Smooth muscle cell of the umbilical artery (primary cell): ENCODE measurements around the gene EMC10. TPM values are rescaled to one million over a fixed set of nuclear protein-coding genes. Genes with fewer than 3 reads are reported as not detected.

Experiments used
- total RNA-seq: library from RNA; depleted of rRNA; stranded (reverse); fragments of >200 nt; gene quantifications from 2 replicates; pipeline ENCODE4 v1.2.3, GENCODE V29; 2014

The EMC10 gene
- 76.0 and 78.1 TPM in 2 replicates for total RNA-seq

DNA sequence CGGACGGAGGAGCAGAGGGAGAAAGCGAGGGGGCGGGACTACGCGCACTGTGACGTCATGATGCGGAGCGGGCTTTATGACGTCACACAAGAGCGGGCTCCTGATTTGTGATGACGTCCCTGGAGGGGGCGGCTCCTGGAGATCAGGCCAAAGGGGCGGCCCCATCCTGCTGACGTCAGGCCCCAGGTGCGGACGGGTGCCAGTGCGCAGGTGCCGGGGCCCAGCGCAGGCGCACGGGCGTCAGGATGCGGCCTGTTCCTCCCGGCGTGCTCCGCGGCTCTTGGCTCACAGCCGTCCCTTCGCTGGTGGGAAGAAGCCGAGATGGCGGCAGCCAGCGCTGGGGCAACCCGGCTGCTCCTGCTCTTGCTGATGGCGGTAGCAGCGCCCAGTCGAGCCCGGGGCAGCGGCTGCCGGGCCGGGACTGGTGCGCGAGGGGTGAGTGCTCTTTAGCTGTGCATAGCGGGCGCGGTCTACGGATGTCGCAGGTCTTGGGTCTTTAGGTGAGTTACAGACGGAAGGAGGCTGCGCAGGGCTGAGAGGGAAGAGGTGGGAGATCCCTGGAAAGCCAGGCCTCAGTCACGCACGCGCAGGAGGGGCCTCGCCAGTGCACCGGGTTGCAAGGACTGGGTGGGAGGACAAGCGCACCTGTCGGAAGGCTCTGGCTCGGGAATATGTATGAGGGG, at the start of gene EMC10, which contains the start of gene GARIN5A:
Gene EMC10, plus strand, starts transcription at position 284 of the 683 bp plus-strand sequence. Its CDS starts 38 bp downstream, at position 322.
Gene GARIN5A, minus strand, starts transcription at position 625 of the 683 bp plus-strand sequence. Its CDS starts 460 bp downstream, at position 165.

DNA sequence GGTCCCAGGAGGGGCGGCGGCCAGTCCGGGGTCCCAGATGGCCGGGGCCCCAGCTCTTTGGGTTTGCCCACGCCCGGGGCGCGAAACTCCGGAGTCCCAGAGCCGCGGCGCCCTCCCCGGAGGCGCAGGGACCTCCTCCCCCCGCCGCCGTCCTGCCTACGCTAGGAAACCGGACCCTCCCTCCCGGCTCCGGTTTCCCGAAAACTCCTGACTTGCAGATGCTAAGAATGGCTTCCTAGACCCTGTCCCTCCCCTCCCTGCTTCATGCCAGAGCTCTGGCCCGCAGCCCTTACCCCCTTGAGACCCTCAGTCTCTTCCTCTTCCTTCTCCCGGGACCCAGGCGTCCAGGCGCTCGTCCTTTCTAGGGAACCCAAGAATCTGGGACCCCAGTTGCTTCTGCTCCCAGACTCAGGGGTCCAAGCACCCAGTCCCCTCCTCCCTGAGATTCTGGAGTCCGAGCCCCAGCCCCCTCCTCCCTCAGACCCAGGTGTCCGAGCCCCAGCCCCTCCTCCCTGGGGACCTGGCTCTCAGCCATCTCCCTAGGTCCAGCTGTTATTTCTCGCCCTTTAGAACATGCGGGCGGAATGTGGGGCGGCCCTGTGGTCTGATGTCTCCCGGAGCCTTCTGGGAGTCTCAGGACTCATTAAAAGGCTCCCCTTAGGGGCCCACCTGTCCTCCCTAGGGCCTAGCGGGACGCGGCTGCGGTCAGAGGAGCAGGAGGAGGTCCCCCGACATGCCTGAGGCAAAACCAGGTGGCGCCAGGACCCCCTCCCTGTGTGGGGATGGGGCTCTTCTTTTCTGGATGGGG, 43.9 kb upstream of the EMC10 start, which contains the start of gene MYBPC2:
Gene MYBPC2, plus strand, starts transcription at position 672 of the 808 bp plus-strand sequence. Its CDS starts 62 bp downstream, at position 734.

DNA sequence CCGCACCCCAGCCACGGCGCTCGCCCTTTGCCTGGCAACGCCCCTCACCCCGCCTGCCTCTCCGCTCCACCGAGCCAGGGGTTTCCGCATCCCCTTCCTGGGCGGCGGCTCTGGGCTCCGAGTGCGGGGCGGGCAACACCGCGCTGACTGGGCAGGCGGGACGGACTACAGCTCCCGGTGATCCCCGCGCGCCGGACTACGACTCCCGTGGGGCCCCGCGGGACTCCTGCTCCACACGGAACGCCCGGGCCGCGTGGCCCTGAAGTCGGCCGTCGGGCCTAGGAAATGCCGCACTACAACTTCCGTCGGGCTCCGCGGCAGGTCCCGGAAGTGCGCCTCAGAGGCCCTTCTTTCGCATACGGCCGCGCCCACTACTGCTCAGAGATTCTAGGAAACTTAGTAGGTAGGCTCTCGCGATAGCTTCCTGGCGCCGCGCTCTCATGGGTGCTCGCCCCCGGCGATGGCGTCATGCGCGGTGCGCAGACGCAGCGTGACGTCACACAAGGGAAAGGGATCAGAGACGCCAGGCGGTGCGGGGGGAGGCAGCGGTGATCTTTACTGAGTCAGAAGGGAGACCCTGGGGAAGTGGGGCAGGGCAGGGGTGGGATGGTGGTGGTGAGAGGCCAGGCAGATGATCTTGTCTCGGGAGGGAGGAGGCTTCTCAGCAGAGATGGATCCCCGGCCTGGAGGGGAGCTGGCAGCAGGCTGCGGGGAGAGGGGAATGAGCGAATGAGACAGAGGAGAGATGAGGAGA, 34.9 kb downstream of the EMC10 start, which contains the start of gene JOSD2:
Gene JOSD2, minus strand, starts transcription at position 123 of the 754 bp plus-strand sequence. CDS start 760 bp downstream, outside the sequence.

DNA sequence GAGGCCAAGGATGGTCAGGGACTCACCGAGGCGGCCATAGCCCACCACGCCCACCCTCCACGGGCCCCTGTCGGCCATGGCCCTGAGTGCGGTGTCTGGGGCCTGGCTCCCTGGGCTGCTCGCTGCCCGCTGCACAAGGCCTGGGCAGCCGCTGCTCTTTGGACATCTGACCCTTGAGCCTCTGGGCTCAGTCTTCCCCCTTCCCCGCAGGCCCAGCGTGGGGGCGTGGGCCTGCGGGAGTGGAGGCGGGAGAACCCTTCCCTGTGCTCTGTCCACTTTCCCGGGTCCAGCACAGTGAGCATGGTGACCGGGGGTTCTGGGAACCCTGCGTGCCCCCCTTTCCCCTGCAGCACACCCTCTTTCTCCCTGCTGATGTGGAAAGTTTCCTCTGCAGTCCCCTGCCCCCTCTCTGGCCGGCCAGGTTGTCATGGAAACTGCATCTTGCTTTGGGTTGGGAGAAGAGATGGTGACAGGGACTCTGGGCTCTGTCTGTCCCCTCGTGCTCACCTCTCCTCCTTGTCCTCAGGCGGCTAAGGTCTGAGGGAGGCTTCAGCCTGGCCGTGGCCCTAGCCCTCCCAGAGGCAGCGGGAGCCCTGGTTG, 37.5 kb downstream of the EMC10 start, which contains the start of gene ASPDH:
Gene ASPDH, minus strand, starts transcription at position 168 of the 600 bp plus-strand sequence. Its CDS starts 90 bp downstream, at position 78.

Other genes starting within 250 kb of the EMC10 start
- gene KCNC3, start 147.1 kb upstream of the EMC10 start, total RNA-seq: under 0.01 and 0.14 TPM in 2 replicates
- 0.30 and 0.32 TPM in 2 replicates for gene NAPSA, start 110.9 kb upstream of the EMC10 start, total RNA-seq
- 66.2 and 79.9 TPM in 2 replicates for gene NR1H2, start 100.0 kb upstream of the EMC10 start, total RNA-seq
- gene POLD1, start 92.2 kb upstream of the EMC10 start, total RNA-seq: 13.7 and 30.5 TPM in 2 replicates
- gene SPIB, start 57.6 kb upstream of the EMC10 start, total RNA-seq: not detected in 2 replicates
- not detected in 2 replicates for gene MYBPC2, start 43.6 kb upstream of the EMC10 start, total RNA-seq
- 0.30 TPM in 1 of 2 replicates, not detected in the other for gene GARIN5A, start 341 bp downstream of the EMC10 start, total RNA-seq
- gene JOSD2, start 34.7 kb downstream of the EMC10 start, total RNA-seq: 18.6 and 27.0 TPM in 2 replicates
- not detected in 2 replicates for gene ASPDH, start 37.4 kb downstream of the EMC10 start, total RNA-seq
- 0.18 and 0.30 TPM in 2 replicates for gene LRRC4B, start 91.9 kb downstream of the EMC10 start, total RNA-seq
- 0.14 and 0.59 TPM in 2 replicates for gene SYT3, start 163.4 kb downstream of the EMC10 start, total RNA-seq
- not detected in 2 replicates for gene C19orf81, start 172.9 kb downstream of the EMC10 start, total RNA-seq
- gene SHANK1, start 243.3 kb downstream of the EMC10 start, total RNA-seq: 6.8 and 11.0 TPM in 2 replicates
- 56.1 and 68.0 TPM in 2 replicates for gene CLEC11A, start 246.9 kb downstream of the EMC10 start, total RNA-seq